Liver (tissue), 3 donors: ENCODE results near the gene HSD17B1.

Source experiments
- MAX ChIP-seq: IDR thresholded peaks from 2 replicates; pipeline ENCODE4 v1.6.1; 2016; ENCODE audit warnings: antibody characterized with exemption
- RXRA ChIP-seq, 2 donors: IDR thresholded peaks; 2 replicates each; pipeline ENCODE4 v1.6.1; 2017 to 2018; ENCODE audit warnings: antibody characterized with exemption in 2 of 2, mild to moderate bottlenecking in 1 of 2
- YY1 ChIP-seq: IDR thresholded peaks from 2 replicates; pipeline ENCODE4 v1.6.1; 2016; ENCODE audit warnings: antibody characterized with exemption, mild to moderate bottlenecking
- TF ChIP-seq, protein P1 (sequence below): fragments of 150-350 bp; IDR thresholded peaks from 2 replicates; pipeline ENCODE4 v1.5.1; 2017; ENCODE audit warnings: improper control_type of control experiment, low read depth, low read length; ENCODE audit not compliant: missing input control
- donor health status: healthy.
- donor health status: healthy.

DNA sequence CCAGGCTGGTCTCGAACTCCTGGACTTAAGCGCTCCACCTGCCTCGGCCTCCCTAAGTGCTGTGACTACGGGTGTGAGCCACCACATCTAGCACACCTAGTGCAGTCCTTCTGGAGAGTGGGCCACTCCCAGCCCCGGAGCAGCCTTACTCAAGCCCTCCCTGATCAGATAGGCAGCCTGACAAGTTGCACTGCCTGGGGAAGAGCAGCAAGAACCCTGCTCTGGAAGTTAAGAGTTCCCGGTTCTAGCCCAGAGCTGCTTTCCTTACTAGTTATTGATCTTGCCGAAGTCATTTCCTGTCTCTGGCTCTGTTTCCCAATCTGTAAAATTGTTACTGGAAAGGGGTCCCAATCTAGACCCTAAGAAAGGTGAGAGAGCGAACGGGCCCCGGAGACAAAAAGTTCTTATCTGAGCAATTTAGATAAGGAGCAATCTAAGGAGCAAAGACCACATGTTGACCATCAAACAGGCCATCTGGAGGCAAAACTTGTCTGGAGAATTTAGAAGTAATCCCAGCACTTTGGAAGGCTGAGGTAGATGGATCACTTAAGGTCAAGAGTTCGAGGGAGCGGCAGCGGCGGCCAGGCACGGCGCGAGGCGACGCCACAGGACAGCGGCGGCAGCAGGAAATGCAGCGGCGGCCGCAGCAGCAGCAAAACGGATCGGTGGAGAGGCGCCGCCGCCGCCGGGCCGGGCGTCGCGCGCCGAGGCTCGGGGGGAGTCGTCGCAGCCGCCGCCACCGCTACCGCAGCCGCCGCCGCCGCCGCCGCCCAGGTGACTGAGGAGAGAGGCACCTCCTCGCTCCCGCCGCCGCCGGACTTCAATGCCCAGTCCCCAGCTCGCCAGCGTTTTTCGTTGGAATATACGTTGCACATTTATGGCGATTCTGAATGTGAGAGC is 21.0 kb upstream of the HSD17B1 start:
- TF ChIP-seq, protein P1, sequence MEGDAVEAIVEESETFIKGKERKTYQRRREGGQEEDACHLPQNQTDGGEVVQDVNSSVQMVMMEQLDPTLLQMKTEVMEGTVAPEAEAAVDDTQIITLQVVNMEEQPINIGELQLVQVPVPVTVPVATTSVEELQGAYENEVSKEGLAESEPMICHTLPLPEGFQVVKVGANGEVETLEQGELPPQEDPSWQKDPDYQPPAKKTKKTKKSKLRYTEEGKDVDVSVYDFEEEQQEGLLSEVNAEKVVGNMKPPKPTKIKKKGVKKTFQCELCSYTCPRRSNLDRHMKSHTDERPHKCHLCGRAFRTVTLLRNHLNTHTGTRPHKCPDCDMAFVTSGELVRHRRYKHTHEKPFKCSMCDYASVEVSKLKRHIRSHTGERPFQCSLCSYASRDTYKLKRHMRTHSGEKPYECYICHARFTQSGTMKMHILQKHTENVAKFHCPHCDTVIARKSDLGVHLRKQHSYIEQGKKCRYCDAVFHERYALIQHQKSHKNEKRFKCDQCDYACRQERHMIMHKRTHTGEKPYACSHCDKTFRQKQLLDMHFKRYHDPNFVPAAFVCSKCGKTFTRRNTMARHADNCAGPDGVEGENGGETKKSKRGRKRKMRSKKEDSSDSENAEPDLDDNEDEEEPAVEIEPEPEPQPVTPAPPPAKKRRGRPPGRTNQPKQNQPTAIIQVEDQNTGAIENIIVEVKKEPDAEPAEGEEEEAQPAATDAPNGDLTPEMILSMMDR: peak; percentile 48
- TF ChIP-seq RXRA (IDR thresholded peaks at IDR 0.05) (peak; percentile 34 to 58), YY1 (no peak), MAX (no peak)
